IMR-90 (cell line): ENCODE results near the gene ACSM6. TPM values are rescaled to one million over a fixed set of nuclear protein-coding genes. Genes with fewer than 3 reads are reported as not detected.

Source experiments
- ATAC-seq: fragments of 200-7000 bp; cut with Tn5 transposase; 2 replicates; pipeline ENCODE4 v1.9.1; 2020; ENCODE audit warnings: low read depth, mild to moderate bottlenecking, moderate library complexity
- BruUV-seq: library from RNA; stranded (reverse); fragments of 400-500 nt; replicated peaks from 2 replicates; lab custom pipeline; 2021; lab: Mats Ljungman, UMichigan
- CTCF ChIA-PET: fragments of 300-600 bp; formaldehyde crosslinking; extraction: SDS; loops from one replicate; lab custom pipeline; 2021; ENCODE audit warnings: antibody characterized with exemption; lab: Yijun Ruan, JAX
- POLR2A ChIA-PET: fragments of 300-600 bp; sonication (Branson Sonifier 250); formaldehyde crosslinking; loops from one replicate; lab custom pipeline; 2022; ENCODE audit warnings: antibody characterized with exemption; ENCODE audit not compliant: unreplicated experiment; lab: Charles Lee
- DNase-seq: peaks from one replicate; pipeline ENCODE4 v3.0.0; 2013
- H2AFZ ChIP-seq: replicated peaks from 2 replicates; pipeline ENCODE3; 2013; ENCODE audit warnings: low read length, mild to moderate bottlenecking; ENCODE audit not compliant: poor library complexity
- H2AK5ac ChIP-seq: 2 replicates; pipeline ENCODE4 v1.6.1; 2013; ENCODE audit warnings: low read depth, low read length, inconsistent platforms
- H2AK9ac ChIP-seq: replicated peaks from 2 replicates; pipeline ENCODE3; 2013; ENCODE audit warnings: mild to moderate bottlenecking, low read depth, low read length, moderate library complexity; ENCODE audit not compliant: poor library complexity
- H2BK120ac ChIP-seq: 2 replicates; pipeline ENCODE4 v1.6.1; 2013; ENCODE audit warnings: low read depth, low read length, inconsistent platforms
- H2BK15ac ChIP-seq: 3 replicates; pipeline ENCODE4 v1.6.1; 2013; ENCODE audit warnings: low read depth, low read length, inconsistent platforms
- H2BK20ac ChIP-seq: 2 replicates; pipeline ENCODE4 v1.6.1; 2013; ENCODE audit warnings: low read depth, mild to moderate bottlenecking, inconsistent platforms, low read length, moderate library complexity
- H2BK5ac ChIP-seq: 2 replicates; pipeline ENCODE4 v1.6.1; 2013; ENCODE audit warnings: mild to moderate bottlenecking, low read depth, low read length, inconsistent platforms; ENCODE audit not compliant: poor library complexity, severe bottlenecking
- H3K14ac ChIP-seq: replicated peaks from 2 replicates; pipeline ENCODE4 v1.6.1; 2013; ENCODE audit warnings: low read depth, low read length, inconsistent platforms
- H3K18ac ChIP-seq: 2 replicates; pipeline ENCODE4 v1.6.1; 2013; ENCODE audit warnings: low read depth, low read length, control low read depth
- H3K23ac ChIP-seq: 2 replicates; pipeline ENCODE4 v1.6.1; 2013; ENCODE audit warnings: low read depth, low read length, inconsistent platforms
- H3K27ac ChIP-seq: 2 replicates; pipeline ENCODE4 v1.5.1; 2013; ENCODE audit warnings: mild to moderate bottlenecking, control low read depth, low read length; ENCODE audit not compliant: insufficient read depth
- H3K27me3 ChIP-seq: 2 replicates; pipeline ENCODE4 v1.6.1; 2013; ENCODE audit warnings: low read length; ENCODE audit not compliant: control insufficient read depth, insufficient read depth
- H3K36me3 ChIP-seq: 2 replicates; pipeline ENCODE4 v1.6.1; 2013; ENCODE audit warnings: low read length, mixed read lengths; ENCODE audit not compliant: control insufficient read depth, insufficient read depth
- H3K4ac ChIP-seq: 2 replicates; pipeline ENCODE4 v1.6.1; 2013; ENCODE audit warnings: low read depth, low read length, inconsistent platforms
- H3K4me1 ChIP-seq: 2 replicates; pipeline ENCODE4 v1.6.1; 2013; ENCODE audit warnings: low read length, mixed read lengths; ENCODE audit not compliant: control insufficient read depth, insufficient read depth
- H3K4me2 ChIP-seq: 2 replicates; pipeline ENCODE4 v1.6.1; 2013; ENCODE audit warnings: low read depth, mild to moderate bottlenecking, control low read depth, low read length, moderate library complexity
- H3K4me3 ChIP-seq: 2 replicates; pipeline ENCODE4 v1.5.1; 2013; ENCODE audit warnings: low read depth, mild to moderate bottlenecking, control low read depth, low read length, moderate library complexity; ENCODE audit not compliant: insufficient read depth
- H3K56ac ChIP-seq: 2 replicates; pipeline ENCODE4 v1.6.1; 2013; ENCODE audit warnings: low read length, inconsistent platforms; ENCODE audit not compliant: insufficient read depth; ENCODE audit errors: extremely low read depth
- H3K79me1 ChIP-seq, 2 experiments: 2 replicates each; pipeline ENCODE4 v1.6.1; 2013; ENCODE audit warnings: low read length in 2 of 2, inconsistent platforms in 1 of 2, low read depth in 1 of 2
- H3K9ac ChIP-seq: 2 replicates; pipeline ENCODE4 v1.6.1; 2013; ENCODE audit warnings: low read depth, low read length, control low read depth
- H3K9me1 ChIP-seq: 2 replicates; pipeline ENCODE4 v1.6.1; 2013; ENCODE audit warnings: low read length, inconsistent platforms; ENCODE audit not compliant: insufficient read depth
- H3K9me3 ChIP-seq: 2 replicates; pipeline ENCODE4 v1.6.1; 2013; ENCODE audit warnings: low read length; ENCODE audit not compliant: control insufficient read depth, insufficient read depth
- H4K20me1 ChIP-seq: 2 replicates; pipeline ENCODE4 v1.6.1; 2013; ENCODE audit warnings: low read length, inconsistent platforms; ENCODE audit not compliant: insufficient read depth
- H4K5ac ChIP-seq: 2 replicates; pipeline ENCODE4 v1.6.1; 2013; ENCODE audit warnings: mild to moderate bottlenecking, low read depth, low read length, control low read depth
- H4K8ac ChIP-seq, 2 experiments: 2 replicates each; pipeline ENCODE4 v1.6.1; 2013; ENCODE audit warnings: low read depth in 2 of 2, low read length in 2 of 2, control low read depth in 1 of 2, inconsistent platforms in 1 of 2
- H4K91ac ChIP-seq: 2 replicates; pipeline ENCODE4 v1.6.1; 2013; ENCODE audit warnings: low read depth, low read length, inconsistent platforms; ENCODE audit not compliant: insufficient read depth
- FOS ChIP-seq: fragments of 150-350 bp; IDR thresholded peaks from 2 replicates; pipeline ENCODE4 v1.6.1; 2016; ENCODE audit warnings: low read depth, low read length
- MAFK ChIP-seq: IDR thresholded peaks from 2 replicates; pipeline ENCODE4 v1.6.1; 2012; ENCODE audit warnings: low read depth, low read length, improper control_type of control experiment
- MAZ ChIP-seq: IDR thresholded peaks from 2 replicates; pipeline ENCODE4 v1.6.1; 2012; ENCODE audit warnings: low read depth, mild to moderate bottlenecking, low read length, improper control_type of control experiment, moderate library complexity, borderline replicate concordance
- RAD21 ChIP-seq: IDR thresholded peaks from 2 replicates; pipeline ENCODE4 v1.6.1; 2012; ENCODE audit warnings: low read length, improper control_type of control experiment
- WGBS, 2 experiments: methylation state at CpG; one replicate each; pipeline versions ENCODE4 v1.1.5 to v1.1.7; 2013; ENCODE audit warnings: missing lambda C conversion rate in 2 of 2; ENCODE audit not compliant: insufficient read length in 1 of 2; ENCODE audit errors: extremely low coverage in 2 of 2; 5-methylcytosine and 5-hydroxymethylcytosine counted together
- dilution Hi-C: fragments of 300-500 bp; cut with HindIII; formaldehyde crosslinking; loops from one replicate; pipeline ENCODE4 v1.14.3; 2018; ENCODE audit warnings: low sequenced_read_pairs; ENCODE audit not compliant: unreplicated experiment
- in situ Hi-C: fragments of 300-500 bp; cut with MboI; formaldehyde crosslinking; loops from 3 replicates; pipeline ENCODE4 v1.14.3; 2019; ENCODE audit warnings: low sequenced_read_pairs, inconsistent platforms, mixed read lengths
- intact Hi-C: fragments of 100-400 bp; cut with micrococcal nuclease; formaldehyde crosslinking; loops from 2 replicates; pipeline ENCODE4 v1.10.0; 2022
- polyA plus RNA-seq, 3 experiments: library from polyadenylated mRNA; depleted of rRNA; stranded (reverse); fragments of >200 nt; gene quantifications; 2 replicates each; pipeline ENCODE4 v1.2.3, GENCODE V29; 2012; ENCODE audit warnings: low replicate concordance in 1 of 3
- total RNA-seq: library from RNA; depleted of rRNA; stranded (reverse); fragments of >200 nt; gene quantifications from 2 replicates; pipeline ENCODE4 v1.2.3, GENCODE V29; 2012
- TF ChIP-seq, protein P1 (sequence below): conservative IDR thresholded peaks from 2 replicates; pipeline ENCODE4 v1.5.1; 2012; ENCODE audit warnings: mild to moderate bottlenecking, low read depth, low read length, improper control_type of control experiment

Gene ACSM6
- total and polyA plus RNA-seq, 2 of the 4 experiments (the other 2 are of a cell fraction): not detected

DNA sequence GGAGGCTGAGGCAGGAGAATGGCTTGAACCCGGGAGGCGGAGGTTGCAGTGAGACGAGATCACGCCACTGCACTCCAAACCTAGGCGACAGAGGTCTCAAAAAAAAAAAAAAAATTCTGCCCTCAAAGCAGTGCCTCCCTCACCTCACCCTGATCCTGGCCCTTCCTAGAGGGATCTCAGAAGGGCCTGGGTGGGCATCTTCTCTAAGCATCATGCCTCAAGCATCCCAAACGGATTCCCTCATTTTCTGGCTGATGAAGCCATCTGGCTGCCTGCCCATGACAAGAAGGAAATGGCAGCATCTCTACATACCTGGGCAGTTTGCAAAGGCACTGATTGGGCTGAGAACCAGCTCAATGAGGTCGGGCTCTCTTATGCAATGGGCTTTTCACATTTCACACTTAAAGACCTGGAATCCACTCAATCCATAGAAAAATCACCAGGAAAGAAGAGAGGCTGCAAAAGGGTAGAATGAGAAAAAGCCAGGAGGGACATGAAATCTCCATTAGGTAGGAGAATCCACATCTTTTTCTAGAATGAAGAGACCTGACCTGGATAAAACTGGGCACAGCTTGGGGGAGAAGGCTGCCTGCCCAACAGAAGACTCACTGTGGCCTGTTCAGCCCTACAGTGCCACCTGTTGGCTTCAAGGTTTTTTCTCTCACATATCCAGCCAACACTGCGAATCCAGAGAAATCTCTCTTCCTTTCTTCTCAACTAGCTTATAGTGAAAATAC lies 48.7 kb downstream of the ACSM6 start (continued):
- no peak for TF ChIP-seq MAZ
- TF ChIP-seq MAFK: no peak

GRCh38 chr10:95243318-95243617 lies 49.2 kb downstream of the ACSM6 start:
- Histone ChIP-seq H3K27me3 (no peaks in the 10 kb centered on the region), H3K9ac (no peak overlapping the region), H4K20me1 (peaks cover 33% of the 10 kb centered on the region), H3K27ac (no peak overlapping the region), H3K79me1 (peaks cover 27 to 63% of the 10 kb centered on the region in 2 experiments; a peak in 3 of 4 replicates), H3K4ac (no peak overlapping the region), H2AFZ (no peak overlapping the region), H3K9me1 (peaks cover 20% of the 10 kb centered on the region; the same call in 1 of the 2 replicates), H2BK15ac (no peak overlapping the region), H3K4me3 (no peak overlapping the region), H4K5ac (no peak overlapping the region), H3K4me1 (peaks cover 23% of the 10 kb centered on the region), H3K18ac (no peak overlapping the region), H3K14ac (no peak overlapping the region), H2BK5ac (no peak overlapping the region), H2AK9ac (no peak overlapping the region), H3K23ac (no peak overlapping the region), H3K36me3 (peaks cover 49% of the 10 kb centered on the region), H3K4me2 (no peak overlapping the region), H3K56ac (no peak overlapping the region), H2BK20ac (no peak overlapping the region), H4K91ac (no peak overlapping the region), H2AK5ac (no peak overlapping the region), H2BK120ac (no peak overlapping the region), H4K8ac (no peak overlapping the region), H3K9me3 (no peaks in the 10 kb centered on the region)
- intact Hi-C loops (loop anchor here (1.0 to 2.0 kb wide), 4 partner anchors 34 to 110 kb away; no protein-coding TSS in a partner anchor), in situ Hi-C loops (loop anchor here (5.0 kb wide), 1 partner anchor 119 kb away; no protein-coding TSS in a partner anchor), dilution Hi-C loops (no loop called here)
- no peak for ATAC-seq
- ChIA-PET POLR2A (interaction anchor here (0.7 kb wide), 1 partner anchor 119 kb away, joined by 3 read pairs; no protein-coding TSS in a partner anchor), CTCF (interaction anchor here (0.6 to 2.2 kb wide), 21 partner anchors 15 to 343 kb away, joined by 3 to 25 read pairs (median 4); no protein-coding TSS in a partner anchor)
- WGBS, 2 experiments: no CpG with 5 or more reads among the region's 3 CpGs
- BruUV-seq: no TSS peak
- no peak for DNase-seq
- TF ChIP-seq, protein P1, sequence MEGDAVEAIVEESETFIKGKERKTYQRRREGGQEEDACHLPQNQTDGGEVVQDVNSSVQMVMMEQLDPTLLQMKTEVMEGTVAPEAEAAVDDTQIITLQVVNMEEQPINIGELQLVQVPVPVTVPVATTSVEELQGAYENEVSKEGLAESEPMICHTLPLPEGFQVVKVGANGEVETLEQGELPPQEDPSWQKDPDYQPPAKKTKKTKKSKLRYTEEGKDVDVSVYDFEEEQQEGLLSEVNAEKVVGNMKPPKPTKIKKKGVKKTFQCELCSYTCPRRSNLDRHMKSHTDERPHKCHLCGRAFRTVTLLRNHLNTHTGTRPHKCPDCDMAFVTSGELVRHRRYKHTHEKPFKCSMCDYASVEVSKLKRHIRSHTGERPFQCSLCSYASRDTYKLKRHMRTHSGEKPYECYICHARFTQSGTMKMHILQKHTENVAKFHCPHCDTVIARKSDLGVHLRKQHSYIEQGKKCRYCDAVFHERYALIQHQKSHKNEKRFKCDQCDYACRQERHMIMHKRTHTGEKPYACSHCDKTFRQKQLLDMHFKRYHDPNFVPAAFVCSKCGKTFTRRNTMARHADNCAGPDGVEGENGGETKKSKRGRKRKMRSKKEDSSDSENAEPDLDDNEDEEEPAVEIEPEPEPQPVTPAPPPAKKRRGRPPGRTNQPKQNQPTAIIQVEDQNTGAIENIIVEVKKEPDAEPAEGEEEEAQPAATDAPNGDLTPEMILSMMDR: no peak
- no peak for TF ChIP-seq MAFK
- TF ChIP-seq FOS: no peak
- no peak for TF ChIP-seq RAD21
